Measurements from ENCODE around the gene USP24.
A peak's percentile ranks its signal among the peaks of the same experiment; 100 is the strongest.

USP24 gene

GRCh38 chr1:55044617-55045397 lies 170.4 kb downstream of the USP24 start:
- no peak overlapping the region for H3K4me3 ChIP-seq (ENCODE audit: low read depth, low read length)
- DNase-seq (ENCODE audit: low read depth, low spot score), result no peak
- in situ Hi-C loops (cut with HindIII; ENCODE audit: low sequenced_read_pairs), result no loop called here
- no peak for TF ChIP-seq CTCF (IDR thresholded peaks at IDR 0.05; ENCODE audit: low read depth, low read length)

GRCh38 chr1:55043726-55044125 lies 171.4 kb downstream of the USP24 start:
- H3K4me3 ChIP-seq (ENCODE audit: low read depth, low read length), result no peak overlapping the region
- in situ Hi-C loops (cut with HindIII; ENCODE audit: low sequenced_read_pairs), result no loop called here
- DNase-seq (ENCODE audit: low read depth, low spot score), result no peak
- no peak for TF ChIP-seq CTCF (IDR thresholded peaks at IDR 0.05; ENCODE audit: low read depth, low read length)

GRCh38 chr1:55043011-55043410 lies 172.2 kb downstream of the USP24 start:
- no peak for TF ChIP-seq CTCF (IDR thresholded peaks at IDR 0.05; ENCODE audit: low read depth, low read length)
- in situ Hi-C loops (cut with HindIII; ENCODE audit: low sequenced_read_pairs), result no loop called here
- no peak overlapping the region for H3K4me3 ChIP-seq (ENCODE audit: low read depth, low read length)
- DNase-seq (ENCODE audit: low read depth, low spot score), result no peak

- in situ Hi-C loops (cut with HindIII; ENCODE audit: low sequenced_read_pairs), result no loop called here
- no peak for DNase-seq (ENCODE audit: low read depth, low spot score)
- TF ChIP-seq CTCF (IDR thresholded peaks at IDR 0.05; ENCODE audit: low read depth, low read length), result no peak
- H3K4me3 ChIP-seq (ENCODE audit: low read depth, low read length), result no peak overlapping the region
These were observed 173.6 kb downstream of the USP24 start for GRCh38 chr1:55041613-55042012.

- no peak for TF ChIP-seq CTCF (IDR thresholded peaks at IDR 0.05; ENCODE audit: low read depth, low read length)
- in situ Hi-C loops (cut with HindIII; ENCODE audit: low sequenced_read_pairs), result no loop called here
- no peak overlapping the region for H3K4me3 ChIP-seq (ENCODE audit: low read depth, low read length)
- DNase-seq (ENCODE audit: low read depth, low spot score), result no peak
These were observed 174.2 kb downstream of the USP24 start for GRCh38 chr1:55040933-55041494.

- DNase-seq (ENCODE audit: low read depth, low spot score), result no peak
- peak overlapping the region; percentile 30 for H3K4me3 ChIP-seq (ENCODE audit: low read depth, low read length)
- no peak for TF ChIP-seq CTCF (IDR thresholded peaks at IDR 0.05; ENCODE audit: low read depth, low read length)
- in situ Hi-C loops (cut with HindIII; ENCODE audit: low sequenced_read_pairs), result no loop called here
These were observed 174.9 kb downstream of the USP24 start for GRCh38 chr1:55040083-55040932.
